Measurements from ENCODE around the gene RIC8B. TPM values are rescaled to one million over a fixed set of nuclear protein-coding genes. Genes with fewer than 3 reads are reported as not detected.

RIC8B gene
- total RNA-seq, 1 experiment from 2014 or later = 14.9 TPM

GRCh38 chr12:106897981-106898901 is 123.8 kb downstream of the RIC8B start:
- Histone ChIP-seq H3K4me3 (no peak overlapping the region), H4K20me1 (ENCODE audit: insufficient read depth) (no peaks in the 10 kb centered on the region), H3K4me2 (no peak overlapping the region), H2AFZ (no peak overlapping the region), H3K79me2 (ENCODE audit: low read depth) (no peaks in the 10 kb centered on the region), H3K36me3 (ENCODE audit: low read depth) (no peaks in the 10 kb centered on the region), H3F3A (ENCODE audit: insufficient read depth, low read depth) (no peaks in the 10 kb centered on the region), H3K9me3 (ENCODE audit: insufficient read depth, low read depth) (no peaks in the 10 kb centered on the region), H3K4me1 (replicated peaks; ENCODE audit: insufficient read depth) (peaks cover under 1% of the 10 kb centered on the region; the same call in 1 of the 2 replicates), H3K27ac (no peak overlapping the region), H3K27me3 (ENCODE audit: insufficient read depth, low read depth) (no peaks in the 10 kb centered on the region), H3K9me2 (ENCODE audit: insufficient read depth) (no peaks in the 10 kb centered on the region)
- no TSS peak for BruUV-seq (replicated peaks)
- no peak for TF ChIP-seq CTCF (conservative IDR thresholded peaks at IDR 0.05)
- TF ChIP-seq EZH2 (IDR thresholded peaks at IDR 0.05; ENCODE audit: low read depth) = no peak
- POLR2A ChIA-PET (ENCODE audit: unreplicated experiment) = no interaction called here
- no peak for DNase-seq
- intact Hi-C loops (cut with micrococcal nuclease; ENCODE audit: unreplicated experiment) = no loop called here
- CTCF ChIA-PET = no interaction called here

- no peak overlapping the region for H3K27ac ChIP-seq
- ChIA-PET POLR2A (ENCODE audit: unreplicated experiment) (no interaction called here), CTCF (interaction anchor here (0.7 kb wide), 1 partner anchor 19 kb away, joined by 4 read pairs; no protein-coding TSS in a partner anchor)
- no peak overlapping the region for H3K4me2 ChIP-seq
- no peaks in the 10 kb centered on the region for H3K79me2 ChIP-seq (ENCODE audit: low read depth)
- TF ChIP-seq CTCF (conservative IDR thresholded peaks at IDR 0.05) = no peak
- no peak for TF ChIP-seq EZH2 (IDR thresholded peaks at IDR 0.05; ENCODE audit: low read depth)
- no peak overlapping the region for H3K4me3 ChIP-seq
- H3F3A ChIP-seq (ENCODE audit: insufficient read depth, low read depth) = no peaks in the 10 kb centered on the region
- H3K9me2 ChIP-seq (ENCODE audit: insufficient read depth) = no peaks in the 10 kb centered on the region
- no peak for DNase-seq
- H3K36me3 ChIP-seq (ENCODE audit: low read depth) = no peaks in the 10 kb centered on the region
- no peaks in the 10 kb centered on the region for H3K9me3 ChIP-seq (ENCODE audit: insufficient read depth, low read depth)
- no peaks in the 10 kb centered on the region for H3K27me3 ChIP-seq (ENCODE audit: insufficient read depth, low read depth)
- peaks cover 5% of the 10 kb centered on the region; the same call in 1 of the 2 replicates for H3K4me1 ChIP-seq (replicated peaks; ENCODE audit: insufficient read depth)
- H4K20me1 ChIP-seq (ENCODE audit: insufficient read depth) = no peaks in the 10 kb centered on the region; the same call in 1 of the 2 replicates
- intact Hi-C loops (cut with micrococcal nuclease; ENCODE audit: unreplicated experiment) = no loop called here
- BruUV-seq (replicated peaks) = no TSS peak
- H2AFZ ChIP-seq = no peak overlapping the region
These were observed 126.1 kb downstream of the RIC8B start for GRCh38 chr12:106900554-106900953.

- no peaks in the 10 kb centered on the region for H3K9me2 ChIP-seq (ENCODE audit: insufficient read depth)
- H3K27me3 ChIP-seq (ENCODE audit: insufficient read depth, low read depth) = no peaks in the 10 kb centered on the region
- no TSS peak for BruUV-seq (replicated peaks)
- POLR2A ChIA-PET (ENCODE audit: unreplicated experiment) = interaction anchor here (0.6 kb wide), 1 partner anchor 26 kb away, joined by 5 read pairs; no protein-coding TSS in a partner anchor
- H2AFZ ChIP-seq = no peak overlapping the region
- H3F3A ChIP-seq (ENCODE audit: insufficient read depth, low read depth) = no peaks in the 10 kb centered on the region
- H3K4me1 ChIP-seq (replicated peaks; ENCODE audit: insufficient read depth) = peaks cover 5% of the 10 kb centered on the region; the same call in 1 of the 2 replicates
- TF ChIP-seq CTCF (conservative IDR thresholded peaks at IDR 0.05) (no peak), EZH2 (IDR thresholded peaks at IDR 0.05; ENCODE audit: low read depth) (no peak)
- no peak overlapping the region for H3K27ac ChIP-seq
- DNase-seq = no peak
- no peaks in the 10 kb centered on the region for H3K9me3 ChIP-seq (ENCODE audit: insufficient read depth, low read depth)
- no peaks in the 10 kb centered on the region; the same call in 1 of the 2 replicates for H4K20me1 ChIP-seq (ENCODE audit: insufficient read depth)
- H3K4me3 ChIP-seq = no peak overlapping the region
- intact Hi-C loops (cut with micrococcal nuclease; ENCODE audit: unreplicated experiment) = no loop called here
- CTCF ChIA-PET = interaction anchor here (0.7 kb wide), 1 partner anchor 19 kb away, joined by 4 read pairs; no protein-coding TSS in a partner anchor
- H3K36me3 ChIP-seq (ENCODE audit: low read depth) = no peaks in the 10 kb centered on the region
- no peak overlapping the region for H3K4me2 ChIP-seq
- H3K79me2 ChIP-seq (ENCODE audit: low read depth) = no peaks in the 10 kb centered on the region
These were observed 126.8 kb downstream of the RIC8B start for GRCh38 chr12:106901276-106901675.
